ENCODE data around the gene PLA2G2D. TPM values are rescaled to one million over a fixed set of nuclear protein-coding genes. Genes with fewer than 3 reads are reported as not detected.

Gene PLA2G2D
- total and polyA plus RNA-seq, 8 donors, result 0.23 TPM; not detected in 7

DNA sequence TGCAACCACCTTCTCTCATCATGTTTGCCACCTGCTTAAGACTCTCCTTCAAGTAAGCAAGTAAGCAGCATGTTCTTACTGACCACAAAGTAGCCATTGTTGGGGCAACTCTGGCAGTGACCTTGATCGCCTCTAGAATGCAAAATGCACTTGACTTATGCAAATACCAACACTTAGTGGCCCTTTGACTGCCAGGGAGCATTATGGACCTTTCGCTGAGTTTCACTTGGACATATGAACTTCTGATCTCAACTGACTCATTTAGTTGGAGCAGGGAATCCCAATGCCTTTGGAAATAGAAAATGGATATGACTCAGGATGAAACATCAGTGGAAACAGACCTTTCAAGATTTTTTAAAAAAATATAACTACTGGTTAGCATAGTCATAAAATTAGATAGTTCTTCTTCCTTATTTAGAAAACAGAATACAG is 55.5 kb downstream of the PLA2G2D start:
- H3K36me3 ChIP-seq, result no peaks in the 10 kb centered on the region
- TF ChIP-seq POLR2A (IDR thresholded peaks at IDR 0.05) (no peak), EP300 (IDR thresholded peaks at IDR 0.05) (no peak), POLR2AphosphoS5 (IDR thresholded peaks at IDR 0.05) (no peak)
- TF ChIP-seq, protein P1, sequence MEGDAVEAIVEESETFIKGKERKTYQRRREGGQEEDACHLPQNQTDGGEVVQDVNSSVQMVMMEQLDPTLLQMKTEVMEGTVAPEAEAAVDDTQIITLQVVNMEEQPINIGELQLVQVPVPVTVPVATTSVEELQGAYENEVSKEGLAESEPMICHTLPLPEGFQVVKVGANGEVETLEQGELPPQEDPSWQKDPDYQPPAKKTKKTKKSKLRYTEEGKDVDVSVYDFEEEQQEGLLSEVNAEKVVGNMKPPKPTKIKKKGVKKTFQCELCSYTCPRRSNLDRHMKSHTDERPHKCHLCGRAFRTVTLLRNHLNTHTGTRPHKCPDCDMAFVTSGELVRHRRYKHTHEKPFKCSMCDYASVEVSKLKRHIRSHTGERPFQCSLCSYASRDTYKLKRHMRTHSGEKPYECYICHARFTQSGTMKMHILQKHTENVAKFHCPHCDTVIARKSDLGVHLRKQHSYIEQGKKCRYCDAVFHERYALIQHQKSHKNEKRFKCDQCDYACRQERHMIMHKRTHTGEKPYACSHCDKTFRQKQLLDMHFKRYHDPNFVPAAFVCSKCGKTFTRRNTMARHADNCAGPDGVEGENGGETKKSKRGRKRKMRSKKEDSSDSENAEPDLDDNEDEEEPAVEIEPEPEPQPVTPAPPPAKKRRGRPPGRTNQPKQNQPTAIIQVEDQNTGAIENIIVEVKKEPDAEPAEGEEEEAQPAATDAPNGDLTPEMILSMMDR (IDR thresholded peaks at IDR 0.05), result no peak
- H3K27ac ChIP-seq, result no peak overlapping the region
- H3K27me3 ChIP-seq, result no peaks in the 10 kb centered on the region
- H3K4me3 ChIP-seq, result no peak overlapping the region
- peaks cover 0 to 13% (median under 1%) of the 10 kb centered on the region in 4 donors for H3K4me1 ChIP-seq
- no peak for DNase-seq
- 77 to 95% (median 80%) methylated on average over 2 of the region's 2 CpGs for WGBS, 5 donors
- no peaks in the 10 kb centered on the region for H3K9me3 ChIP-seq
- intact Hi-C loops (cut with DNase I; ENCODE audit: low total_unique reads), result no loop called here

Other genes starting within 250 kb of the PLA2G2D start
- 10 to 100 TPM in 1 of 5 donors, 1 to 10 TPM in 4; 1.2 to 13.2 (median 7.1) TPM for gene OTUD3, start 237.1 kb downstream of the PLA2G2D start, total RNA-seq
- gene OTUD3, start 237.1 kb downstream of the PLA2G2D start, polyA plus RNA-seq, result 1 to 10 TPM in 2 of 3 donors, under 1 TPM in 1; 0.93 to 1.9 (median 1.1) TPM
- gene PLA2G2E, start 195.9 kb downstream of the PLA2G2D start, total RNA-seq, result not detected
- gene PLA2G2E, start 195.9 kb downstream of the PLA2G2D start, polyA plus RNA-seq, result not detected
- gene PLA2G2A, start 139.9 kb downstream of the PLA2G2D start, total RNA-seq, result 10 to 100 TPM in 3 of 5 donors, 1 to 10 TPM in 2; 2.8 to 52.3 (median 18.5) TPM
- 10 to 100 TPM; 12.7 to 46.7 (median 30.3) TPM for gene PLA2G2A, start 139.9 kb downstream of the PLA2G2D start, polyA plus RNA-seq
- 1 to 10 TPM in 3 of 5 donors, not detected in 2; 2.3 to 9.4 (median 7.0) TPM for gene PLA2G5, start 49.3 kb downstream of the PLA2G2D start, total RNA-seq
- gene PLA2G5, start 49.3 kb downstream of the PLA2G2D start, polyA plus RNA-seq, result 1 to 10 TPM in 2 of 3 donors, under 1 TPM in 1; 0.92 to 8.5 (median 1.8) TPM
- 1 to 10 TPM in 1 of 5 donors, under 1 TPM in 1, not detected in 3; 0.18 to 6.4 TPM for gene PLA2G2F, start 19.8 kb upstream of the PLA2G2D start, total RNA-seq
- not detected for gene PLA2G2F, start 19.8 kb upstream of the PLA2G2D start, polyA plus RNA-seq
- gene UBXN10, start 66.6 kb upstream of the PLA2G2D start, total RNA-seq, result 1 to 10 TPM; 1.2 to 8.0 (median 3.8) TPM
- gene UBXN10, start 66.6 kb upstream of the PLA2G2D start, polyA plus RNA-seq, result 1 to 10 TPM in 2 of 3 donors, under 1 TPM in 1; 0.31 to 1.8 (median 1.5) TPM
- gene PLA2G2C, start 67.0 kb upstream of the PLA2G2D start, total RNA-seq, result 1 to 10 TPM in 1 of 5 donors, under 1 TPM in 1, not detected in 3; 0.73 to 1.3 TPM
- under 1 TPM in 1 of 3 donors, not detected in 2; 0.43 TPM for gene PLA2G2C, start 67.0 kb upstream of the PLA2G2D start, polyA plus RNA-seq
- not detected for gene VWA5B1, start 171.3 kb upstream of the PLA2G2D start, total RNA-seq
- not detected for gene VWA5B1, start 171.3 kb upstream of the PLA2G2D start, polyA plus RNA-seq